ENCODE measurements around the gene CELSR1. TPM values are rescaled to one million over a fixed set of nuclear protein-coding genes. Genes with fewer than 3 reads are reported as not detected.

CELSR1 gene, protein sequence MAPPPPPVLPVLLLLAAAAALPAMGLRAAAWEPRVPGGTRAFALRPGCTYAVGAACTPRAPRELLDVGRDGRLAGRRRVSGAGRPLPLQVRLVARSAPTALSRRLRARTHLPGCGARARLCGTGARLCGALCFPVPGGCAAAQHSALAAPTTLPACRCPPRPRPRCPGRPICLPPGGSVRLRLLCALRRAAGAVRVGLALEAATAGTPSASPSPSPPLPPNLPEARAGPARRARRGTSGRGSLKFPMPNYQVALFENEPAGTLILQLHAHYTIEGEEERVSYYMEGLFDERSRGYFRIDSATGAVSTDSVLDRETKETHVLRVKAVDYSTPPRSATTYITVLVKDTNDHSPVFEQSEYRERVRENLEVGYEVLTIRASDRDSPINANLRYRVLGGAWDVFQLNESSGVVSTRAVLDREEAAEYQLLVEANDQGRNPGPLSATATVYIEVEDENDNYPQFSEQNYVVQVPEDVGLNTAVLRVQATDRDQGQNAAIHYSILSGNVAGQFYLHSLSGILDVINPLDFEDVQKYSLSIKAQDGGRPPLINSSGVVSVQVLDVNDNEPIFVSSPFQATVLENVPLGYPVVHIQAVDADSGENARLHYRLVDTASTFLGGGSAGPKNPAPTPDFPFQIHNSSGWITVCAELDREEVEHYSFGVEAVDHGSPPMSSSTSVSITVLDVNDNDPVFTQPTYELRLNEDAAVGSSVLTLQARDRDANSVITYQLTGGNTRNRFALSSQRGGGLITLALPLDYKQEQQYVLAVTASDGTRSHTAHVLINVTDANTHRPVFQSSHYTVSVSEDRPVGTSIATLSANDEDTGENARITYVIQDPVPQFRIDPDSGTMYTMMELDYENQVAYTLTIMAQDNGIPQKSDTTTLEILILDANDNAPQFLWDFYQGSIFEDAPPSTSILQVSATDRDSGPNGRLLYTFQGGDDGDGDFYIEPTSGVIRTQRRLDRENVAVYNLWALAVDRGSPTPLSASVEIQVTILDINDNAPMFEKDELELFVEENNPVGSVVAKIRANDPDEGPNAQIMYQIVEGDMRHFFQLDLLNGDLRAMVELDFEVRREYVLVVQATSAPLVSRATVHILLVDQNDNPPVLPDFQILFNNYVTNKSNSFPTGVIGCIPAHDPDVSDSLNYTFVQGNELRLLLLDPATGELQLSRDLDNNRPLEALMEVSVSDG (N-terminal part only)
- 23.2 to 26.2 TPM (median 25.6 TPM) in 5 replicates for total RNA-seq (2022; extraction: Qiagen RNA extraction; ENCODE audit: low read depth)

DNA sequence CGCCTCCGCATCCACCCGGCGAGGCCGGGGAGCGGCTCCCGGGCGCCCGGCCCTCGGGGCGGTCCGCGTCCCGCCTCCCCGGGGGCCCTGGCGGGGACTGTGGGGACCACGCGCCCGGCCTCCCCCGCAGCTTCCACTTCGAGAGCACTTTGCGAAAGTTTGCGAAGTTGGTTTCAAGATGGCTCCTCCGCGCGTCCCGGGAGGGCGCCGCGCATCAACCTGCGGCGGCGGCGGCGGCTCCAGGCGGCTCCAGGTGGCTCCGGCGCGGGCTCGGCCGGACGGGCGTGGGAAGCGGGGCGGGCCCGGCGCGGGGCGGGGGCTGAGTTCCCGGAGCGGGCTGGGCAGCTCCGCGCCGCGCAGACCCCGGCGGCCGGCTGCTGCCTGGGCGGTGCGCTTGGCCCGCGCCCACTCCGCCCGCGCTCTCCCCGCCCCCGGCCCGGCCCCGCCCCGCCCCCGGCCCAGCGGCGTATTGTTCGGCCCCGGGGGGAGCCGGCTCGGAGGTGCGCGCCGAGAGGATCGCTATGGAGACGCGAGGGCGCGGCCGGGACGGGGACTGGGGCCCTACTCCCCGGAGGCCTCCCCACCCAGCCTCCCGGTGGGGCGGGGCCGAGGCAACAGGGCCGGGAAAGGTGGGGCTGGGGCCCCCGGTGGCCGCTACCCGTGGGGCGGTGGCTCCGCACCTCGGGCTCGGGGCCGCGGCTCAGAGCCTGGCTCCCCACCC lies at the start of gene CELSR1:
CELSR1 (minus strand) TSS at position 396 of the 721 bp plus-strand sequence. CDS start 450 bp downstream, outside the sequence.

DNA sequence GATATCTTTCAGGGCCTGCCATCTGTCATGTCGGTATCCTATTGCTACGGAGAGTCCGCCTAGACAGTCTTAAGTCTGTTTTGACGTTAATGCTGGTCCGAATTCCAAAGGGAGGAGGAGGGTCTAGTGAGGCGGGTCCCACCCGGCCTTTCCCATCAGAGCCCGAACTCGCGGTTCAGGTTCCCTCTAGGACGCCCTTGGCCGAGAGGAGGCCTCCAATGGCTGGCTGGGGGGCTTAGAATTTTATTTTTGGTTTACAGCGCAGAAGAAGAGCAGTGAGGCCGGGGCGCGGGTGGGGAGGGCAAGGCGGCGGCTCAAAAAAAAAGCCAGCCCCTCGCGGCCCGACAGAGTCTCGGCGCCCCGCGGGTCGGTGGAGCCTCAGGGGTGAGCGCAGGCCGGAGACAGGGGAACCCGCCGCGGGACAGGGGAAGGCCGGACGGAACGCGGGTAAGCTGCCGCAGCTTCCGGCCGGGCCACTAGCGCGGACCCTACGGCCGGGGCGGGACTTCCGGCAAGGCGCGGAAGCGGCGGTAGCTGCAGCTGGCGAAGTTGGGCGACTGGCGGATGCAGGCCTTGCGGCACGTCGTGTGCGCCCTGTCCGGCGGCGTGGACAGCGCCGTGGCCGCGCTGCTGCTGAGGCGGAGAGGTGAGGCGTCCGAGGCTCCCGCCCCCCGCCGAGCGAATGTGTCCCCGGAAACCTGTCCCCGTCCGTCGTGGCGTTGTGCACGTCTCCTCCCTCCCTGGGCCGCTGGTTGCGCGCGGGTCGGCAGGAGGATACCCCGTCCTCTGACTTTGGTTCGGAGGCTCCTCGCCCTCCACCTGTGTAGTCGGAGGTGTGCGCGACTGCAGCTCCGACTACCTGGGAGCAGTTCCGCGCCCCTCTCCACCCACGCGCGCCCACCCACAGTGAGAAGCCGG lies 202.0 kb downstream of the CELSR1 start, which contains the start of gene TRMU:
TRMU (plus strand) TSS at position 514 of the 918 bp plus-strand sequence; CDS start at position 565, 51 bp downstream.

Other genes with a start within 250 kb of the CELSR1 start
- 28.8 to 34.6 TPM (median 32.0 TPM) in 5 replicates for gene GTSE1, start 240.8 kb downstream of the CELSR1 start, total RNA-seq (2022; extraction: Qiagen RNA extraction; ENCODE audit: low read depth)
- gene TRMU, start 201.9 kb downstream of the CELSR1 start, total RNA-seq (2022; extraction: Qiagen RNA extraction; ENCODE audit: low read depth), result 36.7 to 44.6 TPM (median 42.2 TPM) in 5 replicates
- gene GRAMD4, start 82.8 kb upstream of the CELSR1 start, total RNA-seq (2022; extraction: Qiagen RNA extraction; ENCODE audit: low read depth), result 7.1 to 12.3 TPM (median 11.0 TPM) in 5 replicates
- gene CERK, start 200.6 kb upstream of the CELSR1 start, total RNA-seq (2022; extraction: Qiagen RNA extraction; ENCODE audit: low read depth), result 23.5 to 25.6 TPM (median 24.9 TPM) in 5 replicates
- 8.8 to 10.4 TPM (median 10.1 TPM) in 5 replicates for gene TBC1D22A, start 225.0 kb upstream of the CELSR1 start, total RNA-seq (2022; extraction: Qiagen RNA extraction; ENCODE audit: low read depth)

Data from A549 treated with CpdA at 1 μM for 4 hours (cell line).